GM12875 (cell line): Measurements from ENCODE around the gene GALNT17.

ENCODE experiments used
- H3K4me3 ChIP-seq: one replicate; pipeline ENCODE4 v1.5.1; 2011; ENCODE audit warnings: low read depth, low read length, control low read depth
- CTCF ChIP-seq: IDR thresholded peaks from 2 replicates; pipeline ENCODE4 v1.5.1; 2011; ENCODE audit warnings: low read depth, mild to moderate bottlenecking, control low read depth, inconsistent platforms, low read length, moderate library complexity, borderline replicate concordance; ENCODE audit not compliant: insufficient read depth

GALNT17 gene

GRCh38 chr7:71377062-71377461 is 245.1 kb downstream of the GALNT17 start:
- H3K4me3 ChIP-seq: no peak overlapping the region
- TF ChIP-seq CTCF: no peak

- no peak for TF ChIP-seq CTCF
Measured at GRCh38 chr7:71377469-71377868, 245.5 kb downstream of the GALNT17 start.

GRCh38 chr7:71384094-71384493 is 252.2 kb downstream of the GALNT17 start:
- TF ChIP-seq CTCF: no peak
- H3K4me3 ChIP-seq: no peak overlapping the region

More at GRCh38 chr7:71377469-71377868, 245.5 kb downstream of the GALNT17 start:
- no peak overlapping the region for H3K4me3 ChIP-seq

- H3K4me3 ChIP-seq: no peak overlapping the region
- TF ChIP-seq CTCF: no peak
Measured at GRCh38 chr7:71385330-71385729, 253.4 kb downstream of the GALNT17 start.

GRCh38 chr7:71386152-71386785 is 254.3 kb downstream of the GALNT17 start:
- no peak for TF ChIP-seq CTCF
- H3K4me3 ChIP-seq: no peak overlapping the region

GRCh38 chr7:71388181-71388580 is 256.2 kb downstream of the GALNT17 start:
- TF ChIP-seq CTCF: no peak
- H3K4me3 ChIP-seq: no peak overlapping the region

- TF ChIP-seq CTCF: no peak
- H3K4me3 ChIP-seq: no peak overlapping the region
Measured at GRCh38 chr7:71389976-71390375, 258.0 kb downstream of the GALNT17 start.
